Colonic mucosa (tissue), 4 donors: Measurements from ENCODE around the gene RNF223. TPM values are rescaled to one million over a fixed set of nuclear protein-coding genes. Genes with fewer than 3 reads are reported as not detected.

Source experiments
- DNase-seq: peaks from one replicate; pipeline ENCODE4 v3.0.0-alpha.2; 2020
- H3K27ac ChIP-seq: fragments of 200-600 bp; one replicate; pipeline ENCODE4 v1.8.0; 2021
- H3K27me3 ChIP-seq: fragments of 200-600 bp; one replicate; pipeline ENCODE4 v1.8.0; 2021
- H3K36me3 ChIP-seq: fragments of 200-600 bp; one replicate; pipeline ENCODE4 v1.8.0; 2021
- H3K4me1 ChIP-seq: fragments of 200-600 bp; one replicate; pipeline ENCODE4 v1.8.0; 2021; ENCODE audit warnings: mild to moderate bottlenecking
- H3K4me3 ChIP-seq: fragments of 200-600 bp; one replicate; pipeline ENCODE4 v1.8.0; 2021
- H3K9ac ChIP-seq, 2 donors: one replicate each; pipeline ENCODE4 v1.7.0; 2013; ENCODE audit warnings: control low read depth in 2 of 2, low read depth in 2 of 2, low read length in 2 of 2
- H3K9me3 ChIP-seq: fragments of 200-600 bp; one replicate; pipeline ENCODE4 v1.8.0; 2021
- CTCF ChIP-seq: fragments of 200-600 bp; IDR thresholded peaks from one replicate; pipeline ENCODE4 v1.8.0; 2022; ENCODE audit warnings: antibody characterized with exemption, mild to moderate bottlenecking
- intact Hi-C: fragments of 100-400 bp; cut with DNase I; formaldehyde crosslinking; loops from one replicate; pipeline ENCODE4 v1.14.1; 2022
- total RNA-seq, 2 donors: library from RNA; stranded (reverse); fragmentation: NEBNext Ultra II Directional in 1 of 2; extraction: Animal tissue kit (Norgen Biotek cat#: 25700) in 1 of 2; gene quantifications; one replicate each; pipeline ENCODE4 v1.2.1, GENCODE V29; 2021
- donor health status: healthy.
- donor health status: DM: no; HTN: no; CAD: no.
- donor health status: DM: no; HTN: no; CAD: no.

The RNF223 gene
- total RNA-seq, 2 donors from 2014 or later = 5.1 to 5.7 TPM

- Histone ChIP-seq H3K9ac (no peak overlapping the region), H3K36me3 (no peaks in the 10 kb centered on the region), H3K27me3 (no peaks in the 10 kb centered on the region), H3K27ac (no peak overlapping the region), H3K4me3 (no peak overlapping the region), H3K9me3 (no peaks in the 10 kb centered on the region), H3K4me1 (no peaks in the 10 kb centered on the region)
- intact Hi-C loops = no loop called here
- TF ChIP-seq CTCF = no peak
- no peak for DNase-seq
These were observed 24.6 kb downstream of the RNF223 start for GRCh38 chr1:1049318-1050165.

GRCh38 chr1:1048765-1049164, 25.3 kb downstream of the RNF223 start:
- TF ChIP-seq CTCF = no peak
- H3K9ac ChIP-seq = no peak overlapping the region
- DNase-seq = no peak
- no peaks in the 10 kb centered on the region for H3K4me1 ChIP-seq
- H3K27me3 ChIP-seq = no peaks in the 10 kb centered on the region
- H3K27ac ChIP-seq = no peak overlapping the region
- no peaks in the 10 kb centered on the region for H3K36me3 ChIP-seq
- H3K4me3 ChIP-seq = no peak overlapping the region
- no peaks in the 10 kb centered on the region for H3K9me3 ChIP-seq
- intact Hi-C loops = no loop called here

- H3K27ac ChIP-seq = no peak overlapping the region
- H3K9ac ChIP-seq = no peak overlapping the region
- DNase-seq = no peak
- H3K36me3 ChIP-seq = no peaks in the 10 kb centered on the region
- intact Hi-C loops = no loop called here
- H3K9me3 ChIP-seq = no peaks in the 10 kb centered on the region
- TF ChIP-seq CTCF = no peak
- H3K4me3 ChIP-seq = no peak overlapping the region
- no peaks in the 10 kb centered on the region for H3K4me1 ChIP-seq
- H3K27me3 ChIP-seq = no peaks in the 10 kb centered on the region
These were observed 26.1 kb downstream of the RNF223 start for GRCh38 chr1:1047963-1048362.

- Histone ChIP-seq H3K4me3 (no peak overlapping the region), H3K27me3 (no peaks in the 10 kb centered on the region), H3K27ac (no peak overlapping the region), H3K9ac (no peak overlapping the region), H3K9me3 (no peaks in the 10 kb centered on the region), H3K4me1 (no peaks in the 10 kb centered on the region), H3K36me3 (no peaks in the 10 kb centered on the region)
- no peak for TF ChIP-seq CTCF
- intact Hi-C loops = no loop called here
- no peak for DNase-seq
These were observed 26.7 kb downstream of the RNF223 start for GRCh38 chr1:1047407-1047806.

- Histone ChIP-seq H3K4me3 (no peak overlapping the region), H3K27me3 (no peaks in the 10 kb centered on the region), H3K9ac (no peak overlapping the region), H3K36me3 (no peaks in the 10 kb centered on the region), H3K4me1 (no peaks in the 10 kb centered on the region), H3K9me3 (no peaks in the 10 kb centered on the region), H3K27ac (no peak overlapping the region)
- DNase-seq = no peak
- intact Hi-C loops = no loop called here
- TF ChIP-seq CTCF = no peak
These were observed 27.3 kb downstream of the RNF223 start for GRCh38 chr1:1046767-1047166.
